Astrocyte (in vitro differentiated cells and primary cell): ENCODE results near the gene LAG3.

Source experiments
- EZH2 ChIP-seq: IDR thresholded peaks from 2 replicates; pipeline ENCODE4 v1.6.1; 2012; ENCODE audit warnings: mild to moderate bottlenecking, low read length, inconsistent platforms; ENCODE audit not compliant: insufficient read depth
- TF ChIP-seq, protein P1 (sequence below): IDR thresholded peaks from 2 replicates; pipeline ENCODE4 v1.5.1; 2011; ENCODE audit warnings: low read depth, mild to moderate bottlenecking, inconsistent platforms, low read length, moderate library complexity; ENCODE audit not compliant: insufficient read depth

DNA sequence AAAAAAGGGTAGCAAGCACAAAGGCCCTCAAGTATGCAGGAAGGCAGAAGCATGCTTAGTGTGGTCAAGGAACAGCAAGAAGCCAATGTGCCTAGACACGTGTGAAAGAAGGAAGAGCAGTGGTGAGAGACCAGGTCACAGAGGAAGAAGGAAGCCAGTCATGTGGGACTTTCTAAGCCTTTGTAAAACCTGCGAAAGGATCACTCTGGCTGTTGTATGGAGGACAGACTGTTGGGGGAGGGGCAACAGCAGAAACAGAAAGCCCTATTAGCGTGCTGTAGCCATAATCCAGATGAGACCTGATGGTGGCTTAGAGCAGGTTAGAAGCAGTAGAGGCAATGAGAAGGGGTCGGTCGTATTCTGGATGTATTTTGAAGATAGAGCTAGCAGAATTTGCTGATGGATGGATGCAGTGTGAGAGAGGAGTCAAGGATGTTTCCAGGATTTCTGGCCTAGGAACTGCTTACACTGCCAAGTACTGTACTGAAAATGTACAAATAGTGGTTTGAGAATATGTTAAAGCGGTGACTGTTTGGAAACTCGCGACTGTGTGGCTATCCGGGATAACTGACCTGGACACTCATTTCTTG, 13.7 kb upstream of the LAG3 start:
- TF ChIP-seq, protein P1, sequence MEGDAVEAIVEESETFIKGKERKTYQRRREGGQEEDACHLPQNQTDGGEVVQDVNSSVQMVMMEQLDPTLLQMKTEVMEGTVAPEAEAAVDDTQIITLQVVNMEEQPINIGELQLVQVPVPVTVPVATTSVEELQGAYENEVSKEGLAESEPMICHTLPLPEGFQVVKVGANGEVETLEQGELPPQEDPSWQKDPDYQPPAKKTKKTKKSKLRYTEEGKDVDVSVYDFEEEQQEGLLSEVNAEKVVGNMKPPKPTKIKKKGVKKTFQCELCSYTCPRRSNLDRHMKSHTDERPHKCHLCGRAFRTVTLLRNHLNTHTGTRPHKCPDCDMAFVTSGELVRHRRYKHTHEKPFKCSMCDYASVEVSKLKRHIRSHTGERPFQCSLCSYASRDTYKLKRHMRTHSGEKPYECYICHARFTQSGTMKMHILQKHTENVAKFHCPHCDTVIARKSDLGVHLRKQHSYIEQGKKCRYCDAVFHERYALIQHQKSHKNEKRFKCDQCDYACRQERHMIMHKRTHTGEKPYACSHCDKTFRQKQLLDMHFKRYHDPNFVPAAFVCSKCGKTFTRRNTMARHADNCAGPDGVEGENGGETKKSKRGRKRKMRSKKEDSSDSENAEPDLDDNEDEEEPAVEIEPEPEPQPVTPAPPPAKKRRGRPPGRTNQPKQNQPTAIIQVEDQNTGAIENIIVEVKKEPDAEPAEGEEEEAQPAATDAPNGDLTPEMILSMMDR = no peak
- TF ChIP-seq EZH2 = no peak
